Keratinocyte (primary cell): ENCODE results near the gene BICRAL. TPM values are rescaled to one million over a fixed set of nuclear protein-coding genes. Genes with fewer than 3 reads are reported as not detected.

Experiments
- DNase-seq: peaks from one replicate; pipeline ENCODE4 v3.0.0-alpha.2; 2011; ENCODE audit warnings: low read depth, missing footprints, low spot score
- FAIRE-seq: peaks from 2 replicates; lab custom pipeline; 2011; peaks lifted over from hg19 to GRCh38; lab: Jason Lieb, UNC
- H2AFZ ChIP-seq: 2 replicates; pipeline ENCODE4 v1.6.0; 2012; ENCODE audit warnings: low read length, control low read depth, inconsistent platforms; ENCODE audit not compliant: control insufficient read depth
- H3K27ac ChIP-seq: 2 replicates; pipeline ENCODE4 v1.5.1; 2011; ENCODE audit warnings: low read length; ENCODE audit not compliant: control insufficient read depth, insufficient read depth
- H3K27me3 ChIP-seq: 3 replicates; pipeline ENCODE4 v1.6.0; 2011; ENCODE audit warnings: low read length; ENCODE audit not compliant: control insufficient read depth, insufficient read depth; ENCODE audit errors: extremely low read depth
- H3K36me3 ChIP-seq, 2 experiments: 2 replicates in 1 of 2; 3 replicates in 1 of 2; pipeline ENCODE4 v1.5.1; 2011; ENCODE audit warnings: low read length in 2 of 2, mild to moderate bottlenecking in 1 of 2; ENCODE audit not compliant: control insufficient read depth in 2 of 2, insufficient read depth in 2 of 2; ENCODE audit errors: extremely low read depth in 1 of 2
- H3K4me1 ChIP-seq: 3 replicates; pipeline ENCODE4 v1.5.1; 2011; ENCODE audit warnings: low read length; ENCODE audit not compliant: control insufficient read depth, insufficient read depth; ENCODE audit errors: extremely low read depth
- H3K4me2 ChIP-seq: 3 replicates; pipeline ENCODE4 v1.6.0; 2011; ENCODE audit warnings: low read depth, low read length; ENCODE audit not compliant: control insufficient read depth, insufficient read depth; ENCODE audit errors: extremely low read depth
- H3K4me3 ChIP-seq, 3 experiments: fragments of 200-600 bp in 1 of 3; sonication (generic) in 1 of 3; 2 replicates in 2 of 3; 3 replicates in 1 of 3; pipeline ENCODE4 v1.5.1; 2011 to 2016; ENCODE audit warnings: low read length in 3 of 3, mild to moderate bottlenecking in 3 of 3, control low read depth in 2 of 3, inconsistent platforms in 1 of 3, low read depth in 1 of 3, mixed read lengths in 1 of 3, mixed run types in 1 of 3, moderate library complexity in 1 of 3; ENCODE audit not compliant: control insufficient read depth in 2 of 3, insufficient read depth in 2 of 3; ENCODE audit errors: extremely low read depth in 1 of 3
- H3K79me2 ChIP-seq: 2 replicates; pipeline ENCODE4 v1.6.0; 2012; ENCODE audit warnings: low read length; ENCODE audit not compliant: control insufficient read depth, insufficient read depth
- H3K9ac ChIP-seq: 3 replicates; pipeline ENCODE4 v1.6.0; 2011; ENCODE audit warnings: low read length; ENCODE audit not compliant: control insufficient read depth, insufficient read depth; ENCODE audit errors: extremely low read depth
- H3K9me1 ChIP-seq: 3 replicates; pipeline ENCODE4 v1.6.0; 2011; ENCODE audit warnings: low read length; ENCODE audit not compliant: control insufficient read depth, insufficient read depth; ENCODE audit errors: extremely low read depth
- H3K9me3 ChIP-seq: 2 replicates; pipeline ENCODE4 v1.5.1; 2012; ENCODE audit warnings: low read depth, low read length; ENCODE audit not compliant: control insufficient read depth
- H4K20me1 ChIP-seq: 3 replicates; pipeline ENCODE4 v1.6.0; 2011; ENCODE audit warnings: low read length; ENCODE audit not compliant: control insufficient read depth, insufficient read depth; ENCODE audit errors: extremely low read depth
- EZH2 ChIP-seq: IDR thresholded peaks from one replicate; pipeline ENCODE4 v1.6.1; 2012; ENCODE audit warnings: inconsistent platforms, mild to moderate bottlenecking, low read length, moderate library complexity
- dilution Hi-C: fragments of 300-500 bp; cut with MboI; formaldehyde crosslinking; loops from one replicate; pipeline ENCODE4 v1.7.0; 2020; ENCODE audit warnings: low sequenced_read_pairs; ENCODE audit not compliant: extremely low pct_ligation_motif_present
- polyA plus RNA-seq, 5 experiments: library from polyadenylated mRNA; depleted of rRNA in 3 of 5; stranded (reverse) in 3 of 5; stranded (forward) in 1 of 5; unstranded in 1 of 5; fragments of >200 nt; gene quantifications; 1 replicate in 1 of 5; 2 replicates in 3 of 5; 3 replicates in 1 of 5; pipeline versions ENCODE4 v1.2.1 to v1.2.3, GENCODE V29; 2011 to 2012; ENCODE audit warnings: missing spikeins in 2 of 5, low read depth in 1 of 5, low replicate concordance in 1 of 5
- TF ChIP-seq, protein P1 (sequence below), 3 experiments: IDR thresholded peaks in 1 of 3; conservative IDR thresholded peaks in 1 of 3; optimal IDR thresholded peaks in 1 of 3; 2 replicates in 2 of 3; 3 replicates in 1 of 3; pipeline versions ENCODE3 to v1.5.1; 2011; ENCODE audit warnings: low read length in 3 of 3, mild to moderate bottlenecking in 3 of 3, moderate library complexity in 2 of 3, control low read depth in 1 of 3, inconsistent platforms in 1 of 3; ENCODE audit not compliant: insufficient read depth in 2 of 3; ENCODE audit errors: extremely low read depth in 1 of 3

Gene BICRAL
- polyA plus RNA-seq, 1 donor (not counting 4 experiments of a cell fraction or from before 2014, with no cell fraction given), result 5.0 TPM

DNA sequence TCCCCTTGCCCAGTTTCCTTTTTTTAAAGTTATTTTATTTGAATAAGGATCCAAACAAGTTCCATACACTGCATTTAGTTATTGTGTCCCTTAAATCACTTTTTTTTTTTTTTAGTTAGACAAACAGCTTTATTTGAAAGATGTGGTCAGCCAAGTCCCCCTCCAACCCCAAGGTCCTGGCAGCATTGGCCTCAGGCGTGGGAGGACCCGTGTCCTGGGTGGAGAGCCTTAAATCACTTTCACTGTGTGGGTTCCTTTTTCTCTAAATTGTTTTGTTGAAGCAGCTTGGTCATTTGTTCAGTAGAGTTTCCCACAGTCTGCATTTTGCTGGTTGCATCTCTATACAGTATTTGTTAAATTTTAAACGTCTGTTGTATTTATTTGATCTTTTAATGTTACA lies 30.8 kb upstream of the BICRAL start:
- TF ChIP-seq EZH2, result no peak
- TF ChIP-seq, protein P1, sequence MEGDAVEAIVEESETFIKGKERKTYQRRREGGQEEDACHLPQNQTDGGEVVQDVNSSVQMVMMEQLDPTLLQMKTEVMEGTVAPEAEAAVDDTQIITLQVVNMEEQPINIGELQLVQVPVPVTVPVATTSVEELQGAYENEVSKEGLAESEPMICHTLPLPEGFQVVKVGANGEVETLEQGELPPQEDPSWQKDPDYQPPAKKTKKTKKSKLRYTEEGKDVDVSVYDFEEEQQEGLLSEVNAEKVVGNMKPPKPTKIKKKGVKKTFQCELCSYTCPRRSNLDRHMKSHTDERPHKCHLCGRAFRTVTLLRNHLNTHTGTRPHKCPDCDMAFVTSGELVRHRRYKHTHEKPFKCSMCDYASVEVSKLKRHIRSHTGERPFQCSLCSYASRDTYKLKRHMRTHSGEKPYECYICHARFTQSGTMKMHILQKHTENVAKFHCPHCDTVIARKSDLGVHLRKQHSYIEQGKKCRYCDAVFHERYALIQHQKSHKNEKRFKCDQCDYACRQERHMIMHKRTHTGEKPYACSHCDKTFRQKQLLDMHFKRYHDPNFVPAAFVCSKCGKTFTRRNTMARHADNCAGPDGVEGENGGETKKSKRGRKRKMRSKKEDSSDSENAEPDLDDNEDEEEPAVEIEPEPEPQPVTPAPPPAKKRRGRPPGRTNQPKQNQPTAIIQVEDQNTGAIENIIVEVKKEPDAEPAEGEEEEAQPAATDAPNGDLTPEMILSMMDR (optimal IDR thresholded peaks at IDR 0.05 in 1 of 3, IDR thresholded peaks at IDR 0.05 in 1 of 3, conservative IDR thresholded peaks at IDR 0.05 in 1 of 3; ENCODE audit: extremely low read depth in 1 of 3, insufficient read depth in 2 of 3, low read length in 3 of 3), result no peak
- dilution Hi-C loops, result no loop called here
- no peak overlapping the region for H2AFZ ChIP-seq

DNA sequence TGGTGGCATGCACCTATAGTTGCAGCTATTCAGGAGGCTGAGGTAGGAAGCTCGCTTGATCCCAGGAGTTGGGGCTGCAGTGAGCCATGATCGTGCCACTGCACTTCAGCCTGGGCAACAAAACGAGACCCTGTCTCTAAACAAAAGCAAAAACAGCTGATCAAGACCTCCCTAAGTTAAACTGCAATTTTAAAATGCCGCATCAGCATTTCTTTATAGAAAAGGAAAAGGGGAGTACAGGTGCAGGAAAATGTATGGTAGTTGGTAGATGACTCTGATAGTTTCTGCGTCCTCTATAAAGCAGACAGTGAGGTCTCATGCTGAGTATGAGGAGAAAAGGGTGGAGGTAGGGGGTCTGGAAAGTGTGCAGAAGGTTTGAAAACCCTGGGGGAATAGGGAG lies 27.1 kb upstream of the BICRAL start:
- H3K27ac ChIP-seq, result no peak overlapping the region
- TF ChIP-seq, protein P1 (optimal IDR thresholded peaks at IDR 0.05 in 1 of 3, IDR thresholded peaks at IDR 0.05 in 1 of 3, conservative IDR thresholded peaks at IDR 0.05 in 1 of 3; ENCODE audit: extremely low read depth in 1 of 3, insufficient read depth in 2 of 3, low read length in 3 of 3), result no peak
- TF ChIP-seq EZH2, result no peak
- H3K4me3 ChIP-seq, result no peak overlapping the region
- H3K27me3 ChIP-seq, result no peaks in the 10 kb centered on the region
- H3K4me1 ChIP-seq, result no peaks in the 10 kb centered on the region
- H3K36me3 ChIP-seq, result peaks cover 0 to 2% of the 10 kb centered on the region in 2 experiments
- DNase-seq (no peak), FAIRE-seq (no peak)
- H3K79me2 ChIP-seq, result no peaks in the 10 kb centered on the region
- H4K20me1 ChIP-seq, result no peaks in the 10 kb centered on the region
- H3K9ac ChIP-seq, result no peak overlapping the region
- no peaks in the 10 kb centered on the region for H3K9me3 ChIP-seq
- H3K4me2 ChIP-seq, result no peak overlapping the region
- dilution Hi-C loops, result no loop called here
- H2AFZ ChIP-seq, result no peak overlapping the region
- H3K9me1 ChIP-seq, result no peaks in the 10 kb centered on the region

More for the DNA sequence above, 30.8 kb upstream of the BICRAL start:
- FAIRE-seq, result no peak
- Histone ChIP-seq H3K36me3 (no peaks in the 10 kb centered on the region), H3K27ac (no peak overlapping the region), H3K79me2 (no peaks in the 10 kb centered on the region), H3K4me1 (peaks cover 5% of the 10 kb centered on the region), H3K9me3 (no peaks in the 10 kb centered on the region), H3K9ac (no peak overlapping the region), H3K4me2 (no peak overlapping the region), H3K9me1 (no peaks in the 10 kb centered on the region), H4K20me1 (no peaks in the 10 kb centered on the region), H3K4me3 (no peak overlapping the region), H3K27me3 (no peaks in the 10 kb centered on the region)
- DNase-seq, result no peak
